Thyroid gland (tissue), 4 donors: ENCODE measurements around the gene STX8. TPM values are rescaled to one million over a fixed set of nuclear protein-coding genes. Genes with fewer than 3 reads are reported as not detected.

Experiments used
- DNase-seq, 2 donors: peaks; one replicate each; pipeline ENCODE4 v3.0.0-alpha.2; 2019
- H3K27ac ChIP-seq, 3 donors: fragments of 200-600 bp; sonication (generic); 1 replicate in 2 of 3; 2 replicates in 1 of 3; pipeline ENCODE4 v1.5.1; 2016 to 2019; ENCODE audit warnings: mild to moderate bottlenecking in 1 of 3, moderate library complexity in 1 of 3
- H3K27me3 ChIP-seq: fragments of 200-600 bp; sonication (generic); one replicate; pipeline ENCODE4 v1.5.1; 2019
- H3K36me3 ChIP-seq, 2 donors: fragments of 200-600 bp; sonication (generic); one replicate each; pipeline ENCODE4 v1.5.1; 2016 to 2019
- H3K4me1 ChIP-seq, 2 donors: fragments of 200-600 bp; sonication (generic); one replicate each; pipeline ENCODE4 v1.5.1; 2017 to 2019
- H3K4me3 ChIP-seq, 3 donors: fragments of 200-600 bp; sonication (generic); replicated peaks in 1 of 3; 1 replicate in 2 of 3; 2 replicates in 1 of 3; pipeline ENCODE4 v1.5.1; 2016; ENCODE audit warnings: mild to moderate bottlenecking in 1 of 3
- H3K9me3 ChIP-seq: fragments of 200-600 bp; sonication (generic); one replicate; pipeline ENCODE4 v1.5.1; 2017
- CTCF ChIP-seq, 6 experiments: fragments of 200-600 bp in 3 of 6; fragments of 450-650 bp in 3 of 6; sonication (generic) in 3 of 6; IDR thresholded peaks; one replicate each; pipeline ENCODE4 v1.5.1; 2016 to 2019; ENCODE audit warnings: antibody characterized with exemption in 6 of 6, mild to moderate bottlenecking in 2 of 6, inconsistent platforms in 1 of 6, moderate library complexity in 1 of 6
- POLR2A ChIP-seq, 2 donors: fragments of 450-650 bp; IDR thresholded peaks; one replicate each; pipeline ENCODE4 v1.6.1; 2017; ENCODE audit warnings: antibody characterized with exemption in 2 of 2, mild to moderate bottlenecking in 2 of 2, moderate library complexity in 1 of 2
- WGBS, 2 donors: methylation state at CpG; one replicate each; pipeline ENCODE4 v1.1.5; 2017; 5-methylcytosine and 5-hydroxymethylcytosine counted together
- intact Hi-C: fragments of 100-400 bp; cut with DNase I; formaldehyde crosslinking; loops from one replicate; pipeline ENCODE4 v1.15.1; 2023
- total RNA-seq, 4 donors: library from RNA; depleted of rRNA; stranded (reverse); fragments of >200 nt; gene quantifications; one replicate each; pipeline ENCODE4 v1.2.3, GENCODE V29; 2016

The STX8 gene
- total RNA-seq, 4 donors from 2014 or later, result 67.6 to 88.9 (median 72.7) TPM

GRCh38 chr17:9330141-9330540 is 245.5 kb downstream of the STX8 start:
- no peak for DNase-seq
- no peak for TF ChIP-seq CTCF (IDR thresholded peaks at IDR 0.05)
- no peak for TF ChIP-seq POLR2A (IDR thresholded peaks at IDR 0.05)
- Histone ChIP-seq H3K27me3 (no peaks in the 10 kb centered on the region), H3K9me3 (no peaks in the 10 kb centered on the region), H3K36me3 (no peaks in the 10 kb centered on the region), H3K27ac (no peak overlapping the region), H3K4me1 (no peaks in the 10 kb centered on the region), H3K4me3 (no peak overlapping the region)
- 81 to 84% methylated on average over 5 of the region's 5 CpGs for WGBS, 2 donors
- intact Hi-C loops, result no loop called here

- Histone ChIP-seq H3K9me3 (no peaks in the 10 kb centered on the region), H3K27ac (no peak overlapping the region), H3K4me3 (no peak overlapping the region), H3K36me3 (no peaks in the 10 kb centered on the region), H3K4me1 (no peaks in the 10 kb centered on the region), H3K27me3 (no peaks in the 10 kb centered on the region)
- DNase-seq, result no peak
- TF ChIP-seq CTCF (IDR thresholded peaks at IDR 0.05) (no peak), POLR2A (IDR thresholded peaks at IDR 0.05) (no peak)
- WGBS, 2 donors, result 86 to 89% methylated on average over 9 of the region's 9 CpGs
- intact Hi-C loops, result no loop called here
Measured at GRCh38 chr17:9329251-9329921, 246.2 kb downstream of the STX8 start.

GRCh38 chr17:9324864-9325263 is 250.8 kb downstream of the STX8 start:
- 97 to 98% methylated on average over 4 of the region's 4 CpGs for WGBS, 2 donors
- no peaks in the 10 kb centered on the region for H3K27me3 ChIP-seq
- H3K4me1 ChIP-seq, result no peaks in the 10 kb centered on the region
- intact Hi-C loops, result no loop called here
- no peak for DNase-seq
- no peak for TF ChIP-seq CTCF (IDR thresholded peaks at IDR 0.05)
- no peak for TF ChIP-seq POLR2A (IDR thresholded peaks at IDR 0.05)
- H3K27ac ChIP-seq, result no peak overlapping the region
- no peaks in the 10 kb centered on the region for H3K9me3 ChIP-seq
- no peak overlapping the region for H3K4me3 ChIP-seq
- H3K36me3 ChIP-seq, result no peaks in the 10 kb centered on the region

- Histone ChIP-seq H3K27me3 (no peaks in the 10 kb centered on the region), H3K27ac (no peak overlapping the region), H3K4me1 (no peaks in the 10 kb centered on the region), H3K36me3 (no peaks in the 10 kb centered on the region), H3K9me3 (no peaks in the 10 kb centered on the region), H3K4me3 (no peak overlapping the region)
- intact Hi-C loops, result no loop called here
- no peak for TF ChIP-seq CTCF (IDR thresholded peaks at IDR 0.05)
- TF ChIP-seq POLR2A (IDR thresholded peaks at IDR 0.05), result no peak
- no peak for DNase-seq
- 70 to 77% methylated on average over 2 of the region's 2 CpGs for WGBS, 2 donors
Measured at GRCh38 chr17:9322326-9322725, 253.3 kb downstream of the STX8 start.

- DNase-seq, result no peak
- 81 to 89% methylated on average over 5 of the region's 5 CpGs for WGBS, 2 donors
- TF ChIP-seq POLR2A (IDR thresholded peaks at IDR 0.05), result no peak
- no peak for TF ChIP-seq CTCF (IDR thresholded peaks at IDR 0.05)
- no peak overlapping the region for H3K27ac ChIP-seq
- intact Hi-C loops, result no loop called here
- H3K4me1 ChIP-seq, result no peaks in the 10 kb centered on the region
- H3K4me3 ChIP-seq, result no peak overlapping the region
- H3K27me3 ChIP-seq, result no peaks in the 10 kb centered on the region
- no peaks in the 10 kb centered on the region for H3K36me3 ChIP-seq
- no peaks in the 10 kb centered on the region for H3K9me3 ChIP-seq
Measured at GRCh38 chr17:9321890-9322289, 253.7 kb downstream of the STX8 start.
